Lung (tissue), 12 donors: ENCODE results near the gene ATP5MC2. TPM values are rescaled to one million over a fixed set of nuclear protein-coding genes. Genes with fewer than 3 reads are reported as not detected.

Experiments
- ATAC-seq: fragments of 200-7000 bp; cut with Tn5 transposase; one replicate; pipeline ENCODE4 v1.9.1; 2020; ENCODE audit warnings: moderate number of reproducible peaks; ENCODE audit not compliant: insufficient read depth, low FRiP score
- DNase-seq, 3 donors: peaks; one replicate each; pipeline ENCODE4 v3.0.0-alpha.2; 2013 to 2017
- H3K27ac ChIP-seq, 2 donors: one replicate each; pipeline ENCODE4 v1.5.1; 2013; ENCODE audit warnings: mild to moderate bottlenecking in 2 of 2, moderate library complexity in 2 of 2, control low read depth in 1 of 2, inconsistent platforms in 1 of 2, low read depth in 1 of 2, low read length in 1 of 2
- H3K27me3 ChIP-seq, 3 donors: one replicate each; pipeline ENCODE4 v1.5.1; 2013; ENCODE audit warnings: low read length in 2 of 3; ENCODE audit not compliant: control insufficient read depth in 3 of 3, insufficient read depth in 3 of 3
- H3K36me3 ChIP-seq, 4 donors: one replicate each; pipeline ENCODE4 v1.5.1; 2013; ENCODE audit warnings: low read length in 4 of 4, mild to moderate bottlenecking in 1 of 4, moderate library complexity in 1 of 4; ENCODE audit not compliant: control insufficient read depth in 4 of 4, insufficient read depth in 4 of 4
- H3K4me1 ChIP-seq, 5 donors: one replicate each; pipeline ENCODE4 v1.5.1; 2013; ENCODE audit warnings: low read length in 5 of 5, mild to moderate bottlenecking in 2 of 5, moderate library complexity in 1 of 5; ENCODE audit not compliant: control insufficient read depth in 5 of 5, insufficient read depth in 5 of 5
- H3K4me3 ChIP-seq: one replicate; pipeline ENCODE4 v1.5.1; 2013; ENCODE audit warnings: mild to moderate bottlenecking, control low read depth, moderate library complexity
- H3K9ac ChIP-seq, 2 donors: one replicate each; pipeline ENCODE4 v1.5.1; 2013; ENCODE audit warnings: low read length in 2 of 2, control low read depth in 1 of 2; ENCODE audit not compliant: insufficient read depth in 1 of 2
- H3K9me3 ChIP-seq, 4 donors: one replicate each; pipeline ENCODE4 v1.5.1; 2013; ENCODE audit warnings: low read length in 3 of 4, mild to moderate bottlenecking in 1 of 4, moderate library complexity in 1 of 4; ENCODE audit not compliant: control insufficient read depth in 4 of 4, insufficient read depth in 3 of 4
- WGBS, 2 donors: extraction: QIAGEN DNeasy Blood & Tissue Kit; methylation state at CpG; one replicate each; pipeline ENCODE4 v1.1.7; 2013; 5-methylcytosine and 5-hydroxymethylcytosine counted together
- polyA plus RNA-seq, 2 donors: library from polyadenylated mRNA; stranded (reverse); fragments of 200-250 nt; gene quantifications; one replicate each; pipeline ENCODE4 v1.2.1, GENCODE V29; 2013
- total RNA-seq, 2 donors: library from RNA; depleted of rRNA in 1 of 2; stranded (reverse); fragments of >200 nt in 1 of 2; gene quantifications; one replicate each; pipeline ENCODE4 v1.2.1, GENCODE V29; 2014 to 2021
- TF ChIP-seq, protein P1 (sequence below): IDR thresholded peaks from 2 replicates; pipeline ENCODE4 v1.5.1; 2012; ENCODE audit warnings: mild to moderate bottlenecking; ENCODE audit errors: control extremely low read depth, extremely low read depth
- donor health status: control.
- donor health status: control.
- donor health status: Bipolar disorder and iron deficiency.
- donor health status: healthy.
- donor health status: DM: yes; HTN: yes; CAD: no.

The ATP5MC2 gene
- total and polyA plus RNA-seq, 4 donors: 143 to 582 (median 320) TPM

DNA sequence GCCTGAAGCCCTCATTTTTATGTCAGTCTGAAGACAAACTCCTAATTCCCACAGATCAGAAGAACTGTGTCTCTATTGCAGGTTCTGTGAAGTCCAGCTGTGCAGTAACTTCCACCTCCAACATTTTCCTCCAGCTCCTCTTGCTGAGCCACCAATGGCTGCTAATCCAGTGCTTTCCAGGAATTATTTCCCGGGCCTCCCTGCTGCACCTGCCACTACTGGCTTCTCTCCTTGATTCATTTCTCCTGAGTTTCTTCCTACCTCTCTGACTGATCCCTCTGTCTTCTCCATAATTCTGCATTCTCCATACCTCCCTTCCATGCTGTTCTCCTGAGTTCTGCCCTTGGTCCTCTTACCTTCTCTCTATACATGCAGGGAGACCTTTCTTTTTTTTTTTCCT is 30.2 kb upstream of the ATP5MC2 start:
- H3K4me1 ChIP-seq: peaks cover 0 to 3% (median 0%) of the 10 kb centered on the region in 5 donors
- ATAC-seq (no peak), DNase-seq (no peak)
- peaks cover 0 to 20% (median 15%) of the 10 kb centered on the region in 3 donors for H3K27me3 ChIP-seq
- H3K9ac ChIP-seq: no peak overlapping the region
- H3K36me3 ChIP-seq: no peaks in the 10 kb centered on the region
- 61 to 89% methylated on average over 1 of the region's 1 CpG for WGBS, 2 donors
- H3K4me3 ChIP-seq: no peak overlapping the region
- TF ChIP-seq, protein P1, sequence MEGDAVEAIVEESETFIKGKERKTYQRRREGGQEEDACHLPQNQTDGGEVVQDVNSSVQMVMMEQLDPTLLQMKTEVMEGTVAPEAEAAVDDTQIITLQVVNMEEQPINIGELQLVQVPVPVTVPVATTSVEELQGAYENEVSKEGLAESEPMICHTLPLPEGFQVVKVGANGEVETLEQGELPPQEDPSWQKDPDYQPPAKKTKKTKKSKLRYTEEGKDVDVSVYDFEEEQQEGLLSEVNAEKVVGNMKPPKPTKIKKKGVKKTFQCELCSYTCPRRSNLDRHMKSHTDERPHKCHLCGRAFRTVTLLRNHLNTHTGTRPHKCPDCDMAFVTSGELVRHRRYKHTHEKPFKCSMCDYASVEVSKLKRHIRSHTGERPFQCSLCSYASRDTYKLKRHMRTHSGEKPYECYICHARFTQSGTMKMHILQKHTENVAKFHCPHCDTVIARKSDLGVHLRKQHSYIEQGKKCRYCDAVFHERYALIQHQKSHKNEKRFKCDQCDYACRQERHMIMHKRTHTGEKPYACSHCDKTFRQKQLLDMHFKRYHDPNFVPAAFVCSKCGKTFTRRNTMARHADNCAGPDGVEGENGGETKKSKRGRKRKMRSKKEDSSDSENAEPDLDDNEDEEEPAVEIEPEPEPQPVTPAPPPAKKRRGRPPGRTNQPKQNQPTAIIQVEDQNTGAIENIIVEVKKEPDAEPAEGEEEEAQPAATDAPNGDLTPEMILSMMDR: no peak
- H3K9me3 ChIP-seq: no peaks in the 10 kb centered on the region
- no peak overlapping the region for H3K27ac ChIP-seq

DNA sequence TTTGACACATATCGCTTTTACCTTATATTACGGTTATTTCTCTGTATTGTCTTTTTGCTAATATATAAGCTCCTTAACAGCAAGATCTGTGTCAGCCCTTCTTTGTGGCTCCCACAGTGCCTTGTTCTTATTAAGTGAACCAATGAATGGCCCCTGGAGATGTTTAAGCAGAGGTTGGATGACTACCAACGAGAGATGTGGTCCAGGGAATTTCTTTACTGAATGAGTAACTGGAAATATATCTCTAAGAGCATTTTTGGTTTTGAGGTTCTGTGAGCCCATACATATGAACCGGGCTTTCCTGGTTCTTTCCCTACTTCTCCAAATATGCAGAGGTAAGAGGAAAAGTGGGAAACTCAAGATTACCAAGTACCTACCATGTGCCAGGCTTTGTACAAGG is 27.9 kb upstream of the ATP5MC2 start:
- ATAC-seq: no peak
- TF ChIP-seq, protein P1: no peak
- DNase-seq: no peak
- no peaks in the 10 kb centered on the region for H3K9me3 ChIP-seq
- no peaks in the 10 kb centered on the region for H3K36me3 ChIP-seq
- no peak overlapping the region for H3K4me3 ChIP-seq
- no peak overlapping the region for H3K9ac ChIP-seq
- H3K4me1 ChIP-seq: peaks cover 0 to 3% (median 0%) of the 10 kb centered on the region in 5 donors
- H3K27ac ChIP-seq: no peak overlapping the region
- H3K27me3 ChIP-seq: peaks cover 3 to 35% (median 33%) of the 10 kb centered on the region in 3 donors
- 75 to 79% methylated on average over 4 of the region's 4 CpGs for WGBS, 2 donors

DNA sequence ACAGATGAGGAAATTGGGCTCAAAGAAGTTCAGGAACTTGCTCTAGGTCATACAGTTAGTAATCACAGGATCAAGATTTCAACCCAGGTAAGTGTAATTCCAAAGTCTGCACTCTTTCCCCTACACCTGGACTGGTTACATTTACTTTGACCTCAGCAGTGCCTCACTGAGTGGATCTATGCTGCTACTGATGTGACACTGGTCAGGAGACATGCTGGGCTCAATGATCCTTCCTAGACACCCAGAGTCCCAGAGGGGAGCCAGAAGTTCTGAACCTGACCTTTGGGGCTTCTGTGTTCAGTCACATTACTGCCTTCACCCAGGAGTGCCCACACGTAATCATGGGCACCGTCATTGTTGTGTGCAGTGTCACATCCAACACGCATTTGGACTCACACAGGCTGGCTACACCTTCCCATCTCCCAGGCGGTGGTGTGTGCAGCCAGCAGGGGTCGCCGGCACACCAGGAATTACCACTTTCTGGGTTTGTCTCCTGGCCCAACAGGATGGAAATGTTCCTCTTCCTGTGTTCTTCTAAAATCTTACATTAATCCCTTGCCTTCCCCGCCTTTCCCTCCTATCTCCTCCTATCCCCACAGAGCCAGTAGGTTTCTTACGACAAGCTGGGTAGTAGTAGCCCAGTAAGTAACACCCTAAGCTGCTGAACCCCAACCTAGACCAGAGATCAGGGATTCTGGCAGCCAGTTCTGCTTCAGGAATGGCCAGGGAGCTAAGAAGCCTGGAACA is 25.8 kb upstream of the ATP5MC2 start:
- TF ChIP-seq, protein P1: peak; percentile 96
- WGBS, 2 donors: 4% methylated on average over 8 of the region's 8 CpGs
- peak; percentile 82 for ATAC-seq

DNA sequence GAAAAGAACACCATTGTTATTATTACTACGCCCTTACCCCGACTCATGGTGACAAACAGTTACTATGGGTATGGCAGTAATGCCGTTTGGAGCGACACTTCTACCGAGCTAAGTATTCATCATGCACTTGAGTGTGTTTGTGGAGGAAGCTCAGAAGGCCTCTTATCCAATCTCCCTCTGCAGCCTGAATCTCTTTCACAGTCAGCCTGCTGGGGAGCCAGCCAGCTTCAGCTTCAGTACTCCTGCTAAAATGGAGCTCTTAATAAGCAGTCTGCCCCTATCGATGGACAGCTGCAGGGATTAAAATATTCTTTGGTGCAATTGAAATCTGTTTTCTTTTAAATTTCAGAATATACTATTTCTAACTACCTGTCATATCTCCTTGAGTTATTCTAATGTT is 24.7 kb upstream of the ATP5MC2 start:
- H3K36me3 ChIP-seq: no peaks in the 10 kb centered on the region
- peaks cover 0 to 13% (median 3%) of the 10 kb centered on the region in 5 donors for H3K4me1 ChIP-seq
- no peak overlapping the region for H3K9ac ChIP-seq
- no peaks in the 10 kb centered on the region for H3K9me3 ChIP-seq
- ATAC-seq: no peak
- TF ChIP-seq, protein P1: no peak
- peak in 1 of 3 donors; percentile 15 for DNase-seq
- no peak overlapping the region for H3K27ac ChIP-seq
- no peak overlapping the region for H3K4me3 ChIP-seq
- H3K27me3 ChIP-seq: peaks cover 3 to 56% (median 56%) of the 10 kb centered on the region in 3 donors
- WGBS, 2 donors: 45 to 59% methylated on average over 6 of the region's 6 CpGs

More for the DNA sequence above, 25.8 kb upstream of the ATP5MC2 start:
- Histone ChIP-seq H3K9ac (no peak overlapping the region), H3K27ac (no peak overlapping the region), H3K4me3 (no peak overlapping the region), H3K9me3 (no peaks in the 10 kb centered on the region), H3K4me1 (peaks cover 0 to 3% (median 0%) of the 10 kb centered on the region in 5 donors), H3K27me3 (peaks cover 3 to 51% (median 49%) of the 10 kb centered on the region in 3 donors), H3K36me3 (no peaks in the 10 kb centered on the region)
- peak; percentile 74 to 83 (median 83) for DNase-seq
